MM.1S (cell line): ENCODE data around the gene FAM124A.

ENCODE experiments used
- DNase-seq: peaks from one replicate; pipeline ENCODE4 v3.0.0-alpha.2; 2015
- H2AFZ ChIP-seq: fragments of 300-600 bp; sonication (generic); 2 replicates; pipeline ENCODE4 v1.6.0; 2016; ENCODE audit warnings: antibody characterized with exemption, low read length
- H3F3A ChIP-seq: fragments of 300-600 bp; sonication (generic); 2 replicates; pipeline ENCODE4 v1.6.1; 2016; ENCODE audit warnings: mild to moderate bottlenecking, antibody characterized with exemption, low read length, moderate library complexity, mixed read lengths; ENCODE audit not compliant: insufficient read depth
- H3K27ac ChIP-seq: fragments of 300-600 bp; sonication (generic); 2 replicates; pipeline ENCODE4 v1.5.1; 2016; ENCODE audit warnings: mild to moderate bottlenecking, low read length
- H3K27me3 ChIP-seq: fragments of 300-600 bp; sonication (generic); replicated peaks from 2 replicates; pipeline ENCODE4 v1.6.0; 2016; ENCODE audit warnings: low read length; ENCODE audit not compliant: insufficient read depth
- H3K36me3 ChIP-seq: fragments of 300-600 bp; sonication (generic); replicated peaks from 2 replicates; pipeline ENCODE4 v1.6.1; 2016; ENCODE audit warnings: mild to moderate bottlenecking, low read length, mixed read lengths; ENCODE audit not compliant: insufficient read depth
- H3K4me1 ChIP-seq: fragments of 300-600 bp; sonication (generic); 2 replicates; pipeline ENCODE4 v1.6.1; 2016; ENCODE audit warnings: low read length, mixed read lengths
- H3K4me2 ChIP-seq: fragments of 300-600 bp; sonication (generic); 2 replicates; pipeline ENCODE4 v1.6.0; 2016; ENCODE audit warnings: low read depth, low read length
- H3K4me3 ChIP-seq: fragments of 300-600 bp; sonication (generic); 2 replicates; pipeline ENCODE4 v1.5.1; 2016; ENCODE audit warnings: low read length, mixed read lengths
- H3K79me2 ChIP-seq: fragments of 300-600 bp; sonication (generic); 2 replicates; pipeline ENCODE4 v1.6.1; 2016; ENCODE audit warnings: mixed run types, low read length, mixed read lengths
- H3K9ac ChIP-seq: fragments of 300-600 bp; sonication (generic); 2 replicates; pipeline ENCODE4 v1.6.1; 2016; ENCODE audit warnings: low read length, mixed read lengths
- H3K9me2 ChIP-seq: fragments of 300-600 bp; sonication (generic); replicated peaks from 2 replicates; pipeline ENCODE4 v1.6.1; 2016; ENCODE audit warnings: mild to moderate bottlenecking, low read length, mixed read lengths; ENCODE audit not compliant: insufficient read depth
- H3K9me3 ChIP-seq: fragments of 300-600 bp; sonication (generic); replicated peaks from 2 replicates; pipeline ENCODE4 v1.6.1; 2016; ENCODE audit warnings: mild to moderate bottlenecking, low read length, mixed read lengths; ENCODE audit not compliant: insufficient read depth
- H4K20me1 ChIP-seq: fragments of 300-600 bp; sonication (generic); 2 replicates; pipeline ENCODE4 v1.6.1; 2016; ENCODE audit warnings: mild to moderate bottlenecking, low read length, moderate library complexity, mixed read lengths; ENCODE audit not compliant: insufficient read depth
- EZH2 ChIP-seq: fragments of 300-600 bp; sonication (generic); optimal IDR thresholded peaks from 2 replicates; pipeline ENCODE3; 2017; ENCODE audit warnings: low read depth, mild to moderate bottlenecking, antibody characterized with exemption, low read length, mixed read lengths
- EZH2phosphoT487 ChIP-seq: fragments of 300-600 bp; sonication (generic); IDR thresholded peaks from 2 replicates; pipeline ENCODE4 v1.6.1; 2018; ENCODE audit warnings: antibody characterized with exemption, low read length
- TF ChIP-seq, protein P1 (sequence below): fragments of 300-600 bp; sonication (generic); IDR thresholded peaks from 2 replicates; pipeline ENCODE4 v1.5.1; 2016; ENCODE audit warnings: antibody characterized with exemption, low read length, mixed read lengths

Gene FAM124A

DNA sequence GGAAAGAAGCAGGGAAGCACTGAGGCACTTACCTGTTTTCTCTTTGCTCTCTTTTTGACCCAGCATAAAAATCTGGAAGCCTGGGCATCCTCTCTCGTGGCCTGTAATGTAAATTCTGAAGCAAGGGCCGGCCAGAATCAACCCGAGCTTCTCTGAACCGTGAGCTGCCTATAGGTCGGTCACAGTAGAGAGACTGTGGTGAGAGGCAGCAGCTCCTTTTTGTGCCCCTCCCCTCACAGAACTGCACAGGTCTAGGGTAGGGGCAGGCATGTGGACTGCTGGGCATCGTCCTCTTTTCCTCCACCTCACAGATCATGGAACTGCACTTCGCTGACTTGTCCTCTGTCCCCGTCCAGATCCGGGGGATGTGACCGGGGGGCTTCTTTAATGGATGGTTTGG, 12.5 kb downstream of the FAM124A start:
- Histone ChIP-seq H3K79me2 (no peaks in the 10 kb centered on the region), H3K4me1 (no peaks in the 10 kb centered on the region), H2AFZ (no peak overlapping the region), H3K9me2 (no peaks in the 10 kb centered on the region), H3K9ac (no peak overlapping the region), H4K20me1 (no peaks in the 10 kb centered on the region), H3K27ac (no peak overlapping the region), H3K9me3 (no peaks in the 10 kb centered on the region), H3K4me3 (no peak overlapping the region), H3F3A (no peaks in the 10 kb centered on the region), H3K4me2 (no peak overlapping the region), H3K27me3 (no peaks in the 10 kb centered on the region), H3K36me3 (no peaks in the 10 kb centered on the region)
- TF ChIP-seq EZH2phosphoT487: no peak
- TF ChIP-seq, protein P1, sequence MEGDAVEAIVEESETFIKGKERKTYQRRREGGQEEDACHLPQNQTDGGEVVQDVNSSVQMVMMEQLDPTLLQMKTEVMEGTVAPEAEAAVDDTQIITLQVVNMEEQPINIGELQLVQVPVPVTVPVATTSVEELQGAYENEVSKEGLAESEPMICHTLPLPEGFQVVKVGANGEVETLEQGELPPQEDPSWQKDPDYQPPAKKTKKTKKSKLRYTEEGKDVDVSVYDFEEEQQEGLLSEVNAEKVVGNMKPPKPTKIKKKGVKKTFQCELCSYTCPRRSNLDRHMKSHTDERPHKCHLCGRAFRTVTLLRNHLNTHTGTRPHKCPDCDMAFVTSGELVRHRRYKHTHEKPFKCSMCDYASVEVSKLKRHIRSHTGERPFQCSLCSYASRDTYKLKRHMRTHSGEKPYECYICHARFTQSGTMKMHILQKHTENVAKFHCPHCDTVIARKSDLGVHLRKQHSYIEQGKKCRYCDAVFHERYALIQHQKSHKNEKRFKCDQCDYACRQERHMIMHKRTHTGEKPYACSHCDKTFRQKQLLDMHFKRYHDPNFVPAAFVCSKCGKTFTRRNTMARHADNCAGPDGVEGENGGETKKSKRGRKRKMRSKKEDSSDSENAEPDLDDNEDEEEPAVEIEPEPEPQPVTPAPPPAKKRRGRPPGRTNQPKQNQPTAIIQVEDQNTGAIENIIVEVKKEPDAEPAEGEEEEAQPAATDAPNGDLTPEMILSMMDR: no peak
- no peak for TF ChIP-seq EZH2
- no peak for DNase-seq

DNA sequence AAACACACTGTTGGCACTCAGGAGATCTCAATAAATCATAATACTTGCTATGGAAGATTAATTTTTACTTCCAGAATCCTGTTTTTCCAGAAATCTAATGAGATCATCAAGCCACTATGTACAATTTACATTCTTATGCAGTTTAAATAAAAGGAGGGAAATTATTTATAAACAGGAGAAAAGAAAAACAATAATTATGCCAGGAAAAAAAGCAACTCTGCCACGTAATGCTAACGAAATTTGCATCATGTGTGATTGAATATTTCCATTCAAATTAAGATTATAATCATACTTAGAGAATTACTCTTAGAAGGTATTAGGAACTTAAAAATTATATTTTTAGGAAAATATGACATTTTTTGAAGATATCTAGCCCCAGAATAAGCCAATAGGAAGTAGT, 13.0 kb downstream of the FAM124A start:
- Histone ChIP-seq H3K9me3 (no peaks in the 10 kb centered on the region), H4K20me1 (no peaks in the 10 kb centered on the region), H3K27ac (no peak overlapping the region), H3K9ac (no peak overlapping the region), H2AFZ (no peak overlapping the region), H3K9me2 (no peaks in the 10 kb centered on the region), H3K27me3 (no peaks in the 10 kb centered on the region), H3K79me2 (no peaks in the 10 kb centered on the region), H3K36me3 (no peaks in the 10 kb centered on the region), H3F3A (no peaks in the 10 kb centered on the region), H3K4me1 (no peaks in the 10 kb centered on the region), H3K4me2 (no peak overlapping the region), H3K4me3 (no peak overlapping the region)
- TF ChIP-seq, protein P1: no peak
- TF ChIP-seq EZH2 (no peak), EZH2phosphoT487 (no peak)
- no peak for DNase-seq

DNA sequence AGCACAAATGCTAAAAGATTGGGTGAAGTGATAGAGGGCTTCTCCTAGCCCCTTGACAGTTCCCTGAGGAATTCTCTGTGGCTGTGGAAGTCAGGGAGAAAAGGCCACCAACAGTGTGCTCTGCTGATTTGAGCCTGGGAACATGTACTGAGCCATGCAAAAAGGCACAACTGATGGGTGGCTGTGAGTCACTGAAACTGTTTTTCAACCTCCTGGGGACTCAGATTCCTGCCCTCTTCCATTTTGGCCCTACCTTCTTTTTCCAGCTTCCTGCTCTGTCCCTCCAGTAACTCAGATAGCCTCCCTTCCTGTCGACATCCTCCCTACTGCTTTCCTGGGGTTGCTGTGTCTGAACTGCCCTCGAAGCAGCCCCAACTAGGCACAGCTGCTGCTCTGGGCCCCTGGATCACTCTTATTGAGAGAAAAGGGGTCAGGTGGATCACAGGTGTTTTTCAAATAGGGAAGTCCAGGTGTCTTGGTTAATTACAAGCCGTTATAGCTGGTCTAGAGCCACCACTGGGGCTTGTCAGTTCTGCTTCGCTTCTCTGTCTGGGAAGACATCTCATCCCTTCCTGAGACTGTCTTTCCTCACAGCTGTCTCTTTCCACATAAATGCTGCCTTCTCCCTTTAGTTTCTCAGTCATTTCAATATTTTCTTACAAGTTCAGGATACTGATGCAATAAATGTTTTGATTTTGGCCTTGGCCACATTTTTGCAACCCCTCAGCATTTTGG, 13.7 kb downstream of the FAM124A start:
- Histone ChIP-seq H3K9me3 (no peaks in the 10 kb centered on the region), H4K20me1 (no peaks in the 10 kb centered on the region), H3K27me3 (no peaks in the 10 kb centered on the region), H3K36me3 (no peaks in the 10 kb centered on the region), H3K4me3 (no peak overlapping the region), H3K27ac (no peak overlapping the region), H3K9ac (no peak overlapping the region), H3F3A (no peaks in the 10 kb centered on the region), H2AFZ (no peak overlapping the region), H3K4me2 (no peak overlapping the region), H3K4me1 (no peaks in the 10 kb centered on the region), H3K79me2 (no peaks in the 10 kb centered on the region), H3K9me2 (no peaks in the 10 kb centered on the region)
- TF ChIP-seq EZH2phosphoT487 (no peak), EZH2 (no peak)
- TF ChIP-seq, protein P1: no peak
- DNase-seq: no peak
